ENCODE results near the gene BTBD19. TPM values are rescaled to one million over a fixed set of nuclear protein-coding genes. Genes with fewer than 3 reads are reported as not detected.
"Not testable (repeated sequence)": the region's sequence is repeated elsewhere in the genome, so short reads cannot be mapped to it uniquely, and the experiment has no call there.

BTBD19 gene, protein sequence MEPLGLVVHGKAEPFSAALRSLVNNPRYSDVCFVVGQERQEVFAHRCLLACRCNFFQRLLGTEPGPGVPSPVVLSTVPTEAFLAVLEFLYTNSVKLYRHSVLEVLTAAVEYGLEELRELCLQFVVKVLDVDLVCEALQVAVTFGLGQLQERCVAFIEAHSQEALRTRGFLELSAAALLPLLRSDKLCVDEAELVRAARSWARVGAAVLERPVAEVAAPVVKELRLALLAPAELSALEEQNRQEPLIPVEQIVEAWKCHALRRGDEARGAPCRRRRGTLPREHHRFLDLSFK
- 21.4 and 23.6 TPM in 2 replicates for total RNA-seq

DNA sequence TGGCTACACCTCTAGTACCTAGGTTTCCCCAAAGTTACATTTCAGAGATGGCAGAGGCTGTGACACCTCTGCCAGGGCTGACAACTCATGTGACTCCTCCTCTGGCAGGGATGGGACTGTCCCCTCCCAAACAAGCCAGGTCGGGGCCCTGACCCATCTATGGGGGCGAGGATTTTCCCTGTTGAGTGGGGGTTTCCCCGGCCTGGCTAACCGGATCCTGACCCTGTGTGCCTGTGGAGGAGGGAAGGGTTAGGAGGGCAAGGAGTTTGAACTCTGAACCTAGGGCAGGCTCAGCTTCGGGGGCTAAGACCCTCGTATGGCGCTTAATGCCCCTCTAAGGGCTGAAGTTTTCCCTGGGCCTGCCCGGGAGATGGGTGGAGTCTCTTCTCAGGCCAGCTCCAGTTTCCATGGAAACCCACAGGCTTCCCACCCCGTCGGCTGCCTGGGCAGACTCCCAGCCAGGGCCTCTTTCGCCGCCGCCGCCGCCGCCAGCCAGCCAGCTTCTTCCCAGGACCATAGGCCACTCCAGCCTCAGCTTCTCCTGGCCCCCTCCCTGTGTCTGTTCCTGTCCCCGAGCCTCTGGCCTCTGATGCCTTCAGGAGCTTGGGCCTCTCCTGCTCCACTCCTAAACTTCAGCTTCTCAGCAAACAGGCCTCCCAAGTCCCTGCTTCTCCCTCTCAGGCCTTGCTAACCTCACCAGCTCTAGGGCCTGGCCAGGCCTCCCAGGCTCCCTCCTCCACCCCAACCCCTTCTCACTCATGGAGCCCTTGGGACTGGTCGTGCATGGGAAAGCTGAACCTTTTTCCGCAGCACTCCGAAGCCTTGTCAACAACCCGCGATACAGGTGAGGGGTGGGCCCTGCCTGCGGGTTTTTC lies at the start of gene BTBD19:
BTBD19 (plus strand) TSS at position 461 of the 875 bp plus-strand sequence; CDS start at position 759, 298 bp downstream.
- peaks cover 5% of the 10 kb centered on the region for H4K20me1 ChIP-seq (ENCODE audit: insufficient read depth, low read length)
- H3K36me3 ChIP-seq (ENCODE audit: insufficient read depth, low read length), result peaks cover 48% of the 10 kb centered on the region
- no peaks in the 10 kb centered on the region for H3K9me3 ChIP-seq (ENCODE audit: low read depth, low read length)
- peak; percentile 99 for DNase-seq (ENCODE audit: insufficient read length, low spot score, missing footprints)
- peak within 1 kb of the TSS; percentile 74 for H2AFZ ChIP-seq (ENCODE audit: low read length)
- TF ChIP-seq, protein P1, sequence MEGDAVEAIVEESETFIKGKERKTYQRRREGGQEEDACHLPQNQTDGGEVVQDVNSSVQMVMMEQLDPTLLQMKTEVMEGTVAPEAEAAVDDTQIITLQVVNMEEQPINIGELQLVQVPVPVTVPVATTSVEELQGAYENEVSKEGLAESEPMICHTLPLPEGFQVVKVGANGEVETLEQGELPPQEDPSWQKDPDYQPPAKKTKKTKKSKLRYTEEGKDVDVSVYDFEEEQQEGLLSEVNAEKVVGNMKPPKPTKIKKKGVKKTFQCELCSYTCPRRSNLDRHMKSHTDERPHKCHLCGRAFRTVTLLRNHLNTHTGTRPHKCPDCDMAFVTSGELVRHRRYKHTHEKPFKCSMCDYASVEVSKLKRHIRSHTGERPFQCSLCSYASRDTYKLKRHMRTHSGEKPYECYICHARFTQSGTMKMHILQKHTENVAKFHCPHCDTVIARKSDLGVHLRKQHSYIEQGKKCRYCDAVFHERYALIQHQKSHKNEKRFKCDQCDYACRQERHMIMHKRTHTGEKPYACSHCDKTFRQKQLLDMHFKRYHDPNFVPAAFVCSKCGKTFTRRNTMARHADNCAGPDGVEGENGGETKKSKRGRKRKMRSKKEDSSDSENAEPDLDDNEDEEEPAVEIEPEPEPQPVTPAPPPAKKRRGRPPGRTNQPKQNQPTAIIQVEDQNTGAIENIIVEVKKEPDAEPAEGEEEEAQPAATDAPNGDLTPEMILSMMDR (IDR thresholded peaks at IDR 0.05; ENCODE audit: extremely low read depth, low read depth, low read length), result no peak
- peaks cover 38% of the 10 kb centered on the region for H3K79me2 ChIP-seq (ENCODE audit: insufficient read depth, low read length)
- H3K4me1 ChIP-seq (ENCODE audit: insufficient read depth, low read length), result peaks cover 70% of the 10 kb centered on the region
- peak within 1 kb of the TSS; percentile 99 for H3K27ac ChIP-seq (ENCODE audit: low read depth, low read length)
- no peaks in the 10 kb centered on the region for H3K27me3 ChIP-seq (ENCODE audit: insufficient read depth, low read length)
- peak within 1 kb of the TSS; percentile 56 for H3K4me2 ChIP-seq (ENCODE audit: insufficient read depth, low read length)
- H3K4me3 ChIP-seq (ENCODE audit: insufficient read depth, low read length), result peak within 1 kb of the TSS; percentile 55

DNA sequence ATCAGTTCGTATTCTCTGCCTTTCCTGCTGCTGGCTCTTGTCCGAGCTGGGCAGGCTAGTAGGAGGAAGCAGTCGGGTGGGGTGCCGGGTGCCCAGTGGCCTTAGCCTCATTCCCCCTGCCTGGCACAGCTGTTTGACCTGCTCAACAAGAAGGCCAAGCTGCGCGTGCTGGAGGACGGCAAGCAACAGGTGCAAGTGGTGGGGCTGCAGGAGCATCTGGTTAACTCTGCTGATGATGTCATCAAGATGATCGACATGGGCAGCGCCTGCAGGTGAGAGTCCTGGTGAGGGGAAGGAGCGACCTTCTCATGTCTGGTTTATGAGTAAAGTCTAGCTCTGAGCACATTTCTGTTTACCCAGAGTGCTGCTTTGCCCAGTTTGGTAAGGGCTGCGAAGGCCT lies 49.2 kb upstream of the BTBD19 start:
- DNase-seq (ENCODE audit: insufficient read length, low spot score, missing footprints), result no peak

DNA sequence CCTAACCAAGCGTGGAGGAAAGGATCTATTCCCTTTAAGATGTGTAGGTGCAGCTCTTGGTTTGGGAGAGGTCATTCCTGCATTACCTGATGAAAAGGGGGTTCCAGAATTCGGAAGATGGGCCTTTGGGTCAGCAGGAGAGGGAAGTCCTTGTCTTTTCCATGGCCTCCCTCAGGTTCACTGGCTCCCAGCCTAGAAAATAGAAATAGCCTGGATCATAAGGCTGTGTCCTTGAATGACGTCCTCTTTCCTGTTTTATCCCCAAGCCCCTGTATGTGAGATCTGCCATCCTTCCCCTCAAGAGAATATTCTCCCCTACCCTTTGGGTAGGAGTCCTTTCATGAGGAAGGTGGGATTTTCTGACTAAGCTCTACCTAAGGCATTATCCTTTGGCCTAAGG lies 47.4 kb upstream of the BTBD19 start:
- no peaks in the 10 kb centered on the region for H3K4me1 ChIP-seq (ENCODE audit: insufficient read depth, low read length)
- no peak overlapping the region for H3K4me3 ChIP-seq (ENCODE audit: insufficient read depth, low read length)
- H3K4me2 ChIP-seq (ENCODE audit: insufficient read depth, low read length), result no peak overlapping the region
- H3K27me3 ChIP-seq (ENCODE audit: insufficient read depth, low read length), result no peaks in the 10 kb centered on the region
- no peak overlapping the region for H2AFZ ChIP-seq (ENCODE audit: low read length)
- H3K36me3 ChIP-seq (ENCODE audit: insufficient read depth, low read length), result peaks cover 63% of the 10 kb centered on the region
- H3K9me3 ChIP-seq (ENCODE audit: low read depth, low read length), result no peaks in the 10 kb centered on the region
- TF ChIP-seq, protein P1 (IDR thresholded peaks at IDR 0.05; ENCODE audit: extremely low read depth, low read depth, low read length), result no peak
- H4K20me1 ChIP-seq (ENCODE audit: insufficient read depth, low read length), result no peaks in the 10 kb centered on the region
- H3K79me2 ChIP-seq (ENCODE audit: insufficient read depth, low read length), result no peaks in the 10 kb centered on the region
- H3K27ac ChIP-seq (ENCODE audit: low read depth, low read length), result no peak overlapping the region
- DNase-seq (ENCODE audit: insufficient read length, low spot score, missing footprints), result no peak

More for the DNA sequence above, 49.2 kb upstream of the BTBD19 start:
- Histone ChIP-seq H3K4me3 (ENCODE audit: insufficient read depth, low read length) (no peak overlapping the region), H3K4me2 (ENCODE audit: insufficient read depth, low read length) (no peak overlapping the region), H3K27ac (ENCODE audit: low read depth, low read length) (no peak overlapping the region), H3K36me3 (ENCODE audit: insufficient read depth, low read length) (peaks cover 75% of the 10 kb centered on the region), H2AFZ (ENCODE audit: low read length) (no peak overlapping the region), H3K9me3 (ENCODE audit: low read depth, low read length) (no peaks in the 10 kb centered on the region), H3K4me1 (ENCODE audit: insufficient read depth, low read length) (no peaks in the 10 kb centered on the region), H3K27me3 (ENCODE audit: insufficient read depth, low read length) (no peaks in the 10 kb centered on the region), H3K79me2 (ENCODE audit: insufficient read depth, low read length) (no peaks in the 10 kb centered on the region), H4K20me1 (ENCODE audit: insufficient read depth, low read length) (no peaks in the 10 kb centered on the region)
- TF ChIP-seq, protein P1 (IDR thresholded peaks at IDR 0.05; ENCODE audit: extremely low read depth, low read depth, low read length), result no peak

DNA sequence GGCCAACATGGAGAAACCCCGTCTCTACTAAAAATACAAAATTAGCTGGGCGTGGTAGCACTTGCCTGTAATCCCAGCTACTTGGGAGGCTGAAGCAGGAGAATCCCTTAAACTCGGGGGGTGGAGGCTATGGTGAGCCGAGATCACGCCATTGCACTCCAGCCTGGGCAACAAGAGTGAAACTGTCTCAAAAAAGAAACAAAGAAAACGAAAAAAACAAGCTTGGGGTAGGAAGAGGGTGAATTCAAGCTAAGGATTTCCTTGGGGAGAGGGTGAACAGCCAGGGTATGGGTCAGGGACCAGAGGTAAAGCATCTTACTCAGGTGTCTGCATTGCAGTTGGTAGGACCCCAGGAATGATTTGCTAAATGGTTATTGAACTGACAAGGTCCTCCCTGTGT lies 41.9 kb upstream of the BTBD19 start:
- H3K79me2 ChIP-seq (ENCODE audit: insufficient read depth, low read length); DNase-seq (ENCODE audit: insufficient read length, low spot score, missing footprints); H4K20me1 ChIP-seq (ENCODE audit: insufficient read depth, low read length); H3K27ac ChIP-seq (ENCODE audit: low read depth, low read length); H3K27me3 ChIP-seq (ENCODE audit: insufficient read depth, low read length); H3K4me3 ChIP-seq (ENCODE audit: insufficient read depth, low read length); H2AFZ ChIP-seq (ENCODE audit: low read length); H3K4me2 ChIP-seq (ENCODE audit: insufficient read depth, low read length); H3K4me1 ChIP-seq (ENCODE audit: insufficient read depth, low read length); H3K9me3 ChIP-seq (ENCODE audit: low read depth, low read length): not testable (repeated sequence)
- H3K36me3 ChIP-seq (ENCODE audit: insufficient read depth, low read length), result peaks cover 40% of the 10 kb centered on the region
